H1 (cell line): Measurements from ENCODE around the gene KIDINS220. TPM values are rescaled to one million over a fixed set of nuclear protein-coding genes. Genes with fewer than 3 reads are reported as not detected.

Experiments used
- CTCF ChIA-PET: fragments of 300-600 bp; sonication (Branson Sonifier 250); formaldehyde crosslinking; loops from one replicate; lab custom pipeline; 2021; ENCODE audit not compliant: partially characterized antibody; lab: Charles Lee
- POLR2A ChIA-PET: fragments of 300-600 bp; sonication (Branson Sonifier 250); formaldehyde crosslinking; loops from one replicate; lab custom pipeline; 2021; ENCODE audit warnings: inconsistent platforms; ENCODE audit not compliant: partially characterized antibody; lab: Charles Lee
- DNase-seq, 2 experiments: peaks; one replicate each; pipeline versions ENCODE4 v3.0.0 to v3.0.0-alpha.2; 2010 to 2022; ENCODE audit warnings: low spot score in 2 of 2, low read depth in 1 of 2, mixed read lengths in 1 of 2
- FAIRE-seq: peaks from 2 replicates; lab custom pipeline; 2011; peaks lifted over from hg19 to GRCh38; lab: Jason Lieb, UNC
- H2AFZ ChIP-seq: 2 replicates; pipeline ENCODE4 v1.8.1; 2012; ENCODE audit warnings: low read length, inconsistent platforms
- H2AK5ac ChIP-seq: 2 replicates; pipeline ENCODE4 v1.6.1; 2013; ENCODE audit warnings: low read depth, low read length
- H2BK120ac ChIP-seq: replicated peaks from 2 replicates; pipeline ENCODE3; 2013; ENCODE audit warnings: low read depth, low read length, inconsistent platforms
- H2BK12ac ChIP-seq: 2 replicates; pipeline ENCODE4 v1.6.1; 2013; ENCODE audit warnings: low read depth, low read length
- H2BK15ac ChIP-seq: 2 replicates; pipeline ENCODE4 v1.6.1; 2013; ENCODE audit warnings: low read length
- H2BK20ac ChIP-seq: 2 replicates; pipeline ENCODE4 v1.6.1; 2013; ENCODE audit warnings: low read length
- H2BK5ac ChIP-seq: 2 replicates; pipeline ENCODE4 v1.6.1; 2013; ENCODE audit warnings: low read depth, low read length
- H3K14ac ChIP-seq: 2 replicates; pipeline ENCODE4 v1.6.1; 2013; ENCODE audit warnings: inconsistent platforms; ENCODE audit not compliant: insufficient read length
- H3K18ac ChIP-seq: 2 replicates; pipeline ENCODE4 v1.6.1; 2013; ENCODE audit warnings: low read length; ENCODE audit errors: extremely low read depth
- H3K23ac ChIP-seq: 2 replicates; pipeline ENCODE4 v1.6.1; 2013; ENCODE audit warnings: inconsistent platforms; ENCODE audit not compliant: insufficient read length
- H3K23me2 ChIP-seq: 2 replicates; pipeline ENCODE4 v1.6.1; 2013; ENCODE audit warnings: low read depth, low read length
- H3K27ac ChIP-seq: 2 replicates; pipeline ENCODE4 v1.6.1; 2011; ENCODE audit warnings: low read depth, low read length, inconsistent platforms
- H3K27me3 ChIP-seq, 4 experiments: replicated peaks in 1 of 4; 1 replicate in 1 of 4; 2 replicates in 3 of 4; pipeline versions ENCODE4 v1.6.1 to v1.8.1; 2011 to 2013; ENCODE audit warnings: low read length in 3 of 4, mild to moderate bottlenecking in 3 of 4, inconsistent platforms in 2 of 4, mixed read lengths in 2 of 4, moderate library complexity in 1 of 4; ENCODE audit not compliant: control insufficient read depth in 3 of 4, insufficient read depth in 3 of 4; ENCODE audit errors: extremely low read depth in 1 of 4
- H3K36me3 ChIP-seq, 4 experiments: 2 replicates each; pipeline versions ENCODE4 v1.6.1 to v1.8.1; 2011 to 2013; ENCODE audit warnings: mild to moderate bottlenecking in 4 of 4, low read length in 3 of 4, moderate library complexity in 2 of 4, control low read depth in 1 of 4, inconsistent platforms in 1 of 4; ENCODE audit not compliant: insufficient read depth in 4 of 4, control insufficient read depth in 2 of 4
- H3K4ac ChIP-seq: replicated peaks from 2 replicates; pipeline ENCODE3; 2013; ENCODE audit warnings: low read length, low read depth, mixed read lengths, inconsistent platforms; ENCODE audit not compliant: insufficient read length
- H3K4me1 ChIP-seq, 4 experiments: replicated peaks in 1 of 4; 1 replicate in 1 of 4; 2 replicates in 3 of 4; pipeline versions ENCODE4 v1.6.1 to v1.8.1; 2011 to 2013; ENCODE audit warnings: low read length in 3 of 4, inconsistent platforms in 2 of 4, mixed read lengths in 1 of 4; ENCODE audit not compliant: insufficient read depth in 4 of 4, control insufficient read depth in 3 of 4
- H3K4me2 ChIP-seq, 2 experiments: 2 replicates each; pipeline versions ENCODE4 v1.6.1 to v1.8.1; 2011 to 2013; ENCODE audit warnings: low read depth in 2 of 2, low read length in 2 of 2, control low read depth in 1 of 2, inconsistent platforms in 1 of 2, mild to moderate bottlenecking in 1 of 2; ENCODE audit not compliant: insufficient read depth in 1 of 2
- H3K4me3 ChIP-seq, 4 experiments: fragments of 200-600, 300-600 bp in 1 of 4; sonication (generic), shearing (Covaris generic), sonication (Bioruptor Twin) in 1 of 4; 2 replicates each; pipeline versions ENCODE4 v1.5.1 to v1.8.1; 2011 to 2016; ENCODE audit warnings: low read length in 4 of 4, low read depth in 3 of 4, control low read depth in 2 of 4, inconsistent platforms in 2 of 4, mild to moderate bottlenecking in 2 of 4, mixed read lengths in 1 of 4, moderate library complexity in 1 of 4; ENCODE audit not compliant: insufficient read depth in 2 of 4; ENCODE audit errors: extremely low read depth in 1 of 4
- H3K56ac ChIP-seq: replicated peaks from 2 replicates; pipeline ENCODE3; 2013; ENCODE audit warnings: low read depth, mild to moderate bottlenecking, mixed read lengths, low read length, inconsistent platforms; ENCODE audit not compliant: insufficient read length
- H3K79me1 ChIP-seq: 2 replicates; pipeline ENCODE4 v1.6.1; 2013; ENCODE audit warnings: low read depth, low read length, control low read depth
- H3K79me2 ChIP-seq, 2 experiments: 2 replicates each; pipeline versions ENCODE4 v1.6.1 to v1.8.1; 2012 to 2013; ENCODE audit warnings: low read length in 2 of 2, mild to moderate bottlenecking in 2 of 2, inconsistent platforms in 1 of 2; ENCODE audit not compliant: insufficient read depth in 2 of 2, control insufficient read depth in 1 of 2
- H3K9ac ChIP-seq, 4 experiments: replicated peaks in 1 of 4; 1 replicate in 1 of 4; 2 replicates in 3 of 4; pipeline versions ENCODE4 v1.6.1 to v1.8.1; 2011 to 2013; ENCODE audit warnings: low read depth in 3 of 4, low read length in 3 of 4, control low read depth in 2 of 4, mild to moderate bottlenecking in 2 of 4, moderate library complexity in 2 of 4, inconsistent platforms in 1 of 4; ENCODE audit errors: extremely low read depth in 1 of 4
- H3K9me3 ChIP-seq, 2 experiments: 2 replicates each; pipeline versions ENCODE4 v1.6.1 to v1.8.1; 2012 to 2013; ENCODE audit warnings: mild to moderate bottlenecking in 2 of 2, moderate library complexity in 2 of 2, control low read depth in 1 of 2, inconsistent platforms in 1 of 2, low read depth in 1 of 2, low read length in 1 of 2, mixed read lengths in 1 of 2; ENCODE audit not compliant: insufficient read depth in 2 of 2
- H4K20me1 ChIP-seq, 2 experiments: replicated peaks in 1 of 2; 2 replicates each; pipeline versions ENCODE3 to v1.8.1; 2011 to 2013; ENCODE audit warnings: inconsistent platforms in 2 of 2, low read length in 2 of 2, mild to moderate bottlenecking in 1 of 2; ENCODE audit not compliant: insufficient read depth in 2 of 2, control insufficient read depth in 1 of 2
- H4K5ac ChIP-seq: 2 replicates; pipeline ENCODE4 v1.6.1; 2013; ENCODE audit warnings: low read length, low read depth, mixed read lengths, inconsistent platforms; ENCODE audit not compliant: insufficient read length
- H4K8ac ChIP-seq: 2 replicates; pipeline ENCODE4 v1.8.0; 2013; ENCODE audit warnings: mild to moderate bottlenecking, moderate library complexity, low read length, inconsistent platforms; ENCODE audit not compliant: insufficient read depth; ENCODE audit errors: extremely low read depth
- H4K91ac ChIP-seq: replicated peaks from 2 replicates; pipeline ENCODE3; 2013; ENCODE audit warnings: low read length, mixed read lengths, inconsistent platforms; ENCODE audit not compliant: insufficient read length
- ASH2L ChIP-seq: fragments of 200-600, 300-600 bp; sonication (generic); IDR thresholded peaks from one replicate; pipeline ENCODE4 v1.7.1; 2017; ENCODE audit warnings: low read length
- ATF2 ChIP-seq: IDR thresholded peaks from 2 replicates; pipeline ENCODE4 v1.6.1; 2012; ENCODE audit warnings: low read length, inconsistent platforms
- EZH2 ChIP-seq: fragments of 200-600 bp; sonication (generic); IDR thresholded peaks from 2 replicates; pipeline ENCODE4 v1.7.1; 2012; ENCODE audit warnings: low read depth, mild to moderate bottlenecking, moderate library complexity, low read length, inconsistent platforms; ENCODE audit not compliant: severe bottlenecking
- HDAC2 ChIP-seq, 2 experiments: fragments of 300-600 bp in 1 of 2; sonication (generic) in 1 of 2; IDR thresholded peaks; 2 replicates each; pipeline ENCODE4 v1.6.1; 2011 to 2012; ENCODE audit warnings: low read depth in 2 of 2, low read length in 2 of 2, mild to moderate bottlenecking in 2 of 2, moderate library complexity in 2 of 2, borderline replicate concordance in 1 of 2, inconsistent platforms in 1 of 2
- HDAC6 ChIP-seq: IDR thresholded peaks from one replicate; pipeline ENCODE4 v1.7.1; 2012; ENCODE audit warnings: low read depth, mild to moderate bottlenecking, inconsistent platforms, low read length, moderate library complexity
- KDM5A ChIP-seq: fragments of 200-600 bp; IDR thresholded peaks from 2 replicates; pipeline ENCODE4 v1.7.1; 2012; ENCODE audit warnings: mild to moderate bottlenecking, low read length, inconsistent platforms, mixed read lengths
- PHF8 ChIP-seq: fragments of 200-600 bp; sonication (generic); conservative IDR thresholded peaks from 2 replicates; pipeline ENCODE4 v1.7.1; 2012; ENCODE audit warnings: low read depth, mild to moderate bottlenecking, inconsistent platforms, low read length, moderate library complexity
- SAP30 ChIP-seq: fragments of 300-600 bp; sonication (generic); IDR thresholded peaks from 2 replicates; pipeline ENCODE4 v1.7.1; 2012; ENCODE audit warnings: low read length, moderate library complexity, mild to moderate bottlenecking, inconsistent platforms; ENCODE audit not compliant: insufficient read depth, insufficient replicate concordance
- SIX5 ChIP-seq: IDR thresholded peaks from 2 replicates; pipeline ENCODE4 v1.6.1; 2011; ENCODE audit warnings: mild to moderate bottlenecking, low read depth, low read length
- SP4 ChIP-seq: IDR thresholded peaks from 2 replicates; pipeline ENCODE4 v1.6.1; 2012; ENCODE audit warnings: low read length, inconsistent platforms
- TCF12 ChIP-seq: IDR thresholded peaks from 2 replicates; pipeline ENCODE4 v1.6.1; 2011; ENCODE audit warnings: low read depth, mild to moderate bottlenecking, low read length
- WGBS, 2 experiments: shearing (Covaris generic) in 1 of 2; methylation state at CpG; one replicate each; pipeline versions ENCODE4 v1.1.6 to v1.1.7; 2013 to 2015; ENCODE audit warnings: low lambda C conversion rate in 2 of 2, mixed read lengths in 2 of 2, inconsistent platforms in 1 of 2, low coverage in 1 of 2, missing lambda C conversion rate in 1 of 2; ENCODE audit not compliant: insufficient replicate concordance in 2 of 2, insufficient coverage in 1 of 2, insufficient read length in 1 of 2; ENCODE audit errors: extremely low coverage in 1 of 2, missing lambda C conversion rate in 1 of 2; 5-methylcytosine and 5-hydroxymethylcytosine counted together
- polyA plus RNA-seq, 7 experiments: library from polyadenylated mRNA; depleted of rRNA in 3 of 7; stranded (reverse) in 5 of 7; unstranded in 2 of 7; fragments of >200 nt in 5 of 7; fragments of 200-250 nt in 2 of 7; gene quantifications; 1 replicate in 5 of 7; 2 replicates in 1 of 7; 4 replicates in 1 of 7; pipeline versions ENCODE4 v1.2.1 to v1.2.3, GENCODE V29; 2011 to 2013; ENCODE audit warnings: missing spikeins in 2 of 7, mixed read lengths in 2 of 7
- total RNA-seq: library from RNA; stranded (reverse); fragmentation: NEBNext Ultra II Directional; extraction: Animal tissue kit (Norgen Biotek cat#: 25700); gene quantifications from 2 replicates; pipeline ENCODE4 v1.2.1, GENCODE V29; 2021

KIDINS220 gene
- total and polyA plus RNA-seq, 2 of the 8 experiments (the other 6 are each of a cell fraction or from before 2014, with no cell fraction given) = 21.2 to 27.1 TPM

- ChIA-PET CTCF (interaction anchor here (0.7 kb wide), 1 partner anchor 38 kb away, joined by 3 read pairs; no protein-coding TSS in a partner anchor), POLR2A (no interaction called here)
- no peak overlapping the region for H4K5ac ChIP-seq
- H2BK20ac ChIP-seq = no peak overlapping the region
- H3K27ac ChIP-seq = no peak overlapping the region
- H3K79me1 ChIP-seq = no peaks in the 10 kb centered on the region
- H3K79me2 ChIP-seq = no peaks in the 10 kb centered on the region
- H3K56ac ChIP-seq = no peak overlapping the region
- H3K4me1 ChIP-seq = no peaks in the 10 kb centered on the region
- H4K20me1 ChIP-seq = peaks cover 0 to 4% of the 10 kb centered on the region in 2 experiments
- H4K91ac ChIP-seq = no peak overlapping the region
- no peak overlapping the region for H2BK5ac ChIP-seq
- H3K14ac ChIP-seq = no peak overlapping the region
- H3K9ac ChIP-seq = no peak overlapping the region
- no peak overlapping the region for H4K8ac ChIP-seq
- H2AFZ ChIP-seq = no peak overlapping the region
- peaks cover 2 to 12% (median 4%) of the 10 kb centered on the region in 4 experiments; a peak in 5 of 8 replicates for H3K36me3 ChIP-seq
- H3K18ac ChIP-seq = no peak overlapping the region
- H3K4me2 ChIP-seq = no peak overlapping the region
- DNase-seq (no peak), FAIRE-seq (no peak)
- no peak overlapping the region for H2BK12ac ChIP-seq
- no peak overlapping the region for H3K23ac ChIP-seq
- no peaks in the 10 kb centered on the region for H3K27me3 ChIP-seq
- no peak overlapping the region for H3K4me3 ChIP-seq
- no peak overlapping the region for H3K4ac ChIP-seq
- no peak overlapping the region for H2AK5ac ChIP-seq
- no peak overlapping the region for H2BK15ac ChIP-seq
- H2BK120ac ChIP-seq = no peak overlapping the region
- H3K9me3 ChIP-seq = no peaks in the 10 kb centered on the region
- 78% methylated on average over 2 of the region's 2 CpGs; no CpG with 5 or more reads in 1 of the 2 experiments for WGBS, 2 experiments
- peaks cover 2% of the 10 kb centered on the region; the same call in 1 of the 2 replicates for H3K23me2 ChIP-seq
- TF ChIP-seq TCF12 (no peak), HDAC2 (IDR thresholded peaks at IDR 0.05; ENCODE audit: borderline replicate concordance in 1 of 2, low read depth in 2 of 2, low read length in 2 of 2) (no peak), HDAC6 (no peak), SP4 (no peak), SAP30 (no peak), ATF2 (no peak), PHF8 (no peak), SIX5 (no peak), ASH2L (no peak), KDM5A (no peak), EZH2 (no peak)
Measured at GRCh38 chr2:8798393-8798792, 39.0 kb downstream of the KIDINS220 start.
